WTC11 (cell line): ENCODE data around the gene ZDHHC24. TPM values are rescaled to one million over a fixed set of nuclear protein-coding genes. Genes with fewer than 3 reads are reported as not detected.
"Not testable (repeated sequence)": the region's sequence is repeated elsewhere in the genome, so short reads cannot be mapped to it uniquely, and the experiment has no call there.

Source experiments
- ATAC-seq: fragments of 200-7000 bp; cut with Tn5 transposase; 2 replicates; pipeline ENCODE4 v1.10.0; 2021; ENCODE audit warnings: mild to moderate bottlenecking, moderate library complexity
- CTCF ChIA-PET: fragments of 300-600 bp; sonication (Branson Sonifier 250); formaldehyde crosslinking; loops from one replicate; lab custom pipeline; 2021; ENCODE audit warnings: antibody characterized with exemption; lab: Charles Lee
- POLR2A ChIA-PET: fragments of 350-600 bp; sonication (Branson Sonifier 250); formaldehyde crosslinking; loops from one replicate; lab custom pipeline; 2021; ENCODE audit warnings: antibody characterized with exemption; lab: Charles Lee
- DNase-seq: peaks from one replicate; pipeline ENCODE4 v3.0.0; 2021; ENCODE audit warnings: low spot score
- H3K27ac Mint-ChIP-seq: 2 replicates; pipeline ENCODE4 v1.8.0; 2021; ENCODE audit warnings: mixed read lengths
- H3K27me3 Mint-ChIP-seq: 2 replicates; pipeline ENCODE4 v1.8.0; 2021; ENCODE audit warnings: low read depth, mild to moderate bottlenecking, moderate library complexity, mixed read lengths
- H3K36me3 Mint-ChIP-seq: 2 replicates; pipeline ENCODE4 v1.8.0; 2021; ENCODE audit warnings: mixed read lengths
- H3K4me1 Mint-ChIP-seq: 2 replicates; pipeline ENCODE4 v1.8.0; 2022; ENCODE audit warnings: mixed read lengths
- H3K4me3 Mint-ChIP-seq: 2 replicates; pipeline ENCODE4 v1.8.0; 2021; ENCODE audit warnings: mild to moderate bottlenecking, moderate library complexity, mixed read lengths
- H3K9me3 Mint-ChIP-seq: 2 replicates; pipeline ENCODE4 v1.8.0; 2021; ENCODE audit warnings: mixed read lengths
- CBFB ChIP-seq: sonication (generic); formaldehyde crosslinking; IDR thresholded peaks from 2 replicates; pipeline ENCODE4 v1.8.1; 2022; ENCODE audit warnings: mild to moderate bottlenecking, low read depth, missing genetic modification reagents
- CREM ChIP-seq: sonication (generic); formaldehyde crosslinking; IDR thresholded peaks from 2 replicates; pipeline ENCODE4 v1.8.1; 2022; ENCODE audit warnings: mild to moderate bottlenecking, missing genetic modification reagents, moderate library complexity
- EMX1 ChIP-seq: fragments of 250-450 bp; sonication (Bioruptor Pico); IDR thresholded peaks from 2 replicates; pipeline ENCODE4 v1.8.0; 2021; ENCODE audit warnings: mild to moderate bottlenecking
- FOXJ3 ChIP-seq: sonication (generic); formaldehyde crosslinking; IDR thresholded peaks from 2 replicates; pipeline ENCODE4 v1.9.0; 2021; ENCODE audit warnings: missing genetic modification reagents, mild to moderate bottlenecking, borderline replicate concordance
- NFATC4 ChIP-seq: fragments of 250-450 bp; sonication (Bioruptor Pico); IDR thresholded peaks from 2 replicates; pipeline ENCODE4 v1.9.0; 2021; ENCODE audit warnings: mild to moderate bottlenecking
- SMAD3 ChIP-seq: sonication (generic); formaldehyde crosslinking; IDR thresholded peaks from 2 replicates; pipeline ENCODE4 v1.8.0; 2022; ENCODE audit warnings: missing genetic modification reagents, mild to moderate bottlenecking, borderline replicate concordance
- TCF7 ChIP-seq: sonication (generic); formaldehyde crosslinking; IDR thresholded peaks from 2 replicates; pipeline ENCODE4 v1.8.0; 2022; ENCODE audit warnings: mild to moderate bottlenecking, low read depth, missing genetic modification reagents, moderate library complexity
- ZNF317 ChIP-seq: sonication (generic); formaldehyde crosslinking; IDR thresholded peaks from 2 replicates; pipeline ENCODE4 v1.8.1; 2023; ENCODE audit warnings: low read depth, mild to moderate bottlenecking, moderate library complexity, missing genetic modification reagents, borderline replicate concordance
- ZNF423 ChIP-seq: fragments of 250-450 bp; sonication (Bioruptor Pico); IDR thresholded peaks from 2 replicates; pipeline ENCODE4 v2.1.2; 2022; ENCODE audit warnings: mild to moderate bottlenecking, moderate library complexity
- total RNA-seq: library from RNA; stranded (reverse); gene quantifications from 3 replicates; pipeline ENCODE4 v1.2.3, GENCODE V29; 2021
- TF ChIP-seq, protein P1 (sequence below): sonication (generic); formaldehyde crosslinking; IDR thresholded peaks from 2 replicates; pipeline ENCODE4 v1.8.0; 2022; ENCODE audit warnings: missing genetic modification reagents
- TF ChIP-seq, protein P2 (sequence below): fragments of 250-450 bp; sonication (Bioruptor Pico); IDR thresholded peaks from 2 replicates; pipeline ENCODE4 v1.8.0; 2021; ENCODE audit warnings: mild to moderate bottlenecking
- TF ChIP-seq, protein P3 (sequence below): sonication (generic); formaldehyde crosslinking; IDR thresholded peaks from 2 replicates; pipeline ENCODE4 v1.8.1; 2022; ENCODE audit warnings: low read depth, missing genetic modification reagents, borderline replicate concordance
- TF ChIP-seq, protein P4 (sequence below): fragments of 250-450 bp; sonication (Bioruptor Pico); IDR thresholded peaks from 2 replicates; pipeline ENCODE4 v2.1.2; 2022; ENCODE audit warnings: mild to moderate bottlenecking, moderate library complexity

ZDHHC24 gene
- total RNA-seq, 1 experiment from 2014 or later: 14.8 TPM

DNA sequence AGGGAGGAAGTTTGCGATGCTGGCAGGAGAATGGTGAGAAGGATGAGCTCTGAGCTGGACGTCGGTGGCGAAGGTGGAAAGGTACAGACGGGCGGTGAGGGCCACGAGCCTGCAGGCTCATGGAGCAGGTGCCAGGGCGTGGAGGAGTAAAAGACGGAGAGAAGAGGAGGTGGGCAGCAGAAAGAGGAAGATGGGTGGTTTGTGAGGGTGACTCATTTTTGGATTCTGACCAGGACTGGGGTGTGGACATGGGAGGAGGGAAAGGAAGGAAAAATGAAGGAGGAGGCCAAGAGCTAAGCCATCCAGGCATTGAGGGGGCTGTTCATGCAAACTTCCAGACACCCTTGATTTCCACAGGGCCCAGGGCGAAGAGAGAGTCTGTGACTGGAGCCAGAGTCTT lies 3.5 kb downstream of the ZDHHC24 start:
- TF ChIP-seq ZNF423 (no peak), CREM (CRISPR knock-in tag) (no peak), TCF7 (CRISPR knock-in tag) (no peak)
- TF ChIP-seq, protein P1, sequence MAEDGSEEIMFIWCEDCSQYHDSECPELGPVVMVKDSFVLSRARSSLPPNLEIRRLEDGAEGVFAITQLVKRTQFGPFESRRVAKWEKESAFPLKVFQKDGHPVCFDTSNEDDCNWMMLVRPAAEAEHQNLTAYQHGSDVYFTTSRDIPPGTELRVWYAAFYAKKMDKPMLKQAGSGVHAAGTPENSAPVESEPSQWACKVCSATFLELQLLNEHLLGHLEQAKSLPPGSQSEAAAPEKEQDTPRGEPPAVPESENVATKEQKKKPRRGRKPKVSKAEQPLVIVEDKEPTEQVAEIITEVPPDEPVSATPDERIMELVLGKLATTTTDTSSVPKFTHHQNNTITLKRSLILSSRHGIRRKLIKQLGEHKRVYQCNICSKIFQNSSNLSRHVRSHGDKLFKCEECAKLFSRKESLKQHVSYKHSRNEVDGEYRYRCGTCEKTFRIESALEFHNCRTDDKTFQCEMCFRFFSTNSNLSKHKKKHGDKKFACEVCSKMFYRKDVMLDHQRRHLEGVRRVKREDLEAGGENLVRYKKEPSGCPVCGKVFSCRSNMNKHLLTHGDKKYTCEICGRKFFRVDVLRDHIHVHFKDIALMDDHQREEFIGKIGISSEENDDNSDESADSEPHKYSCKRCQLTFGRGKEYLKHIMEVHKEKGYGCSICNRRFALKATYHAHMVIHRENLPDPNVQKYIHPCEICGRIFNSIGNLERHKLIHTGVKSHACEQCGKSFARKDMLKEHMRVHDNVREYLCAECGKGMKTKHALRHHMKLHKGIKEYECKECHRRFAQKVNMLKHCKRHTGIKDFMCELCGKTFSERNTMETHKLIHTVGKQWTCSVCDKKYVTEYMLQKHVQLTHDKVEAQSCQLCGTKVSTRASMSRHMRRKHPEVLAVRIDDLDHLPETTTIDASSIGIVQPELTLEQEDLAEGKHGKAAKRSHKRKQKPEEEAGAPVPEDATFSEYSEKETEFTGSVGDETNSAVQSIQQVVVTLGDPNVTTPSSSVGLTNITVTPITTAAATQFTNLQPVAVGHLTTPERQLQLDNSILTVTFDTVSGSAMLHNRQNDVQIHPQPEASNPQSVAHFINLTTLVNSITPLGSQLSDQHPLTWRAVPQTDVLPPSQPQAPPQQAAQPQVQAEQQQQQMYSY (CRISPR knock-in tag): no peak
- TF ChIP-seq, protein P2, sequence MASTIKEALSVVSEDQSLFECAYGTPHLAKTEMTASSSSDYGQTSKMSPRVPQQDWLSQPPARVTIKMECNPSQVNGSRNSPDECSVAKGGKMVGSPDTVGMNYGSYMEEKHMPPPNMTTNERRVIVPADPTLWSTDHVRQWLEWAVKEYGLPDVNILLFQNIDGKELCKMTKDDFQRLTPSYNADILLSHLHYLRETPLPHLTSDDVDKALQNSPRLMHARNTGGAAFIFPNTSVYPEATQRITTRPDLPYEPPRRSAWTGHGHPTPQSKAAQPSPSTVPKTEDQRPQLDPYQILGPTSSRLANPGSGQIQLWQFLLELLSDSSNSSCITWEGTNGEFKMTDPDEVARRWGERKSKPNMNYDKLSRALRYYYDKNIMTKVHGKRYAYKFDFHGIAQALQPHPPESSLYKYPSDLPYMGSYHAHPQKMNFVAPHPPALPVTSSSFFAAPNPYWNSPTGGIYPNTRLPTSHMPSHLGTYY (CRISPR knock-in tag): no peak
- Mint-ChIP-seq H3K9me3 (no peaks in the 10 kb centered on the region), H3K36me3 (peaks cover 2% of the 10 kb centered on the region; the same call in 1 of the 2 replicates), H3K27me3 (no peaks in the 10 kb centered on the region), H3K27ac (no peak overlapping the region), H3K4me3 (no peak overlapping the region), H3K4me1 (peaks cover 27% of the 10 kb centered on the region)
- ATAC-seq (no peak), DNase-seq (no peak)
- POLR2A ChIA-PET: no interaction called here
- CTCF ChIA-PET: interaction anchor here (0.9 to 2.5 kb wide), 2 partner anchors 103 to 136 kb away, joined by 3 to 7 read pairs; partner anchors contain the start of gene MRPL11

DNA sequence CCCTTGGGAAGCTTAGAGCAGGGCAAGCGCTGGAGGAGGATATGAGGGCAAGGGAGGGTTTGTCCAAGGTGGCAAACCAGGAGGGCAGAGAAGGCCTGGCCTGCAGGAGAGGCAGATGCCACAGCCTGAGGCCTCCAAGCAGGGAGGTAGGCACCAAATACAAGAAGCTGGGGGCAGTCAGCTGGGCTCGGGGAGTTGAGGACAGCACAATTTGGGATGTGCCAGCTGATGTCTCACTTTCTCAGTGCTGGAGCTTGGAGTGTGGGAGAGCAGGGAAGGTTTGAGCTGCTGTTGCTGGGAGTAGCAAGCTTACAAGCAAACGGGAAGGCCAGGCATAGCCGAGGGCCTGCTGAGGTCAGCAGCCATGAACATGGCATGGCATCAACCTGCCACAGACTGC lies 4.0 kb downstream of the ZDHHC24 start:
- ATAC-seq (no peak), DNase-seq (no peak)
- no peaks in the 10 kb centered on the region for H3K27me3 Mint-ChIP-seq
- H3K4me1 Mint-ChIP-seq: peaks cover 23% of the 10 kb centered on the region
- no peak overlapping the region for H3K27ac Mint-ChIP-seq
- TF ChIP-seq, protein P3, sequence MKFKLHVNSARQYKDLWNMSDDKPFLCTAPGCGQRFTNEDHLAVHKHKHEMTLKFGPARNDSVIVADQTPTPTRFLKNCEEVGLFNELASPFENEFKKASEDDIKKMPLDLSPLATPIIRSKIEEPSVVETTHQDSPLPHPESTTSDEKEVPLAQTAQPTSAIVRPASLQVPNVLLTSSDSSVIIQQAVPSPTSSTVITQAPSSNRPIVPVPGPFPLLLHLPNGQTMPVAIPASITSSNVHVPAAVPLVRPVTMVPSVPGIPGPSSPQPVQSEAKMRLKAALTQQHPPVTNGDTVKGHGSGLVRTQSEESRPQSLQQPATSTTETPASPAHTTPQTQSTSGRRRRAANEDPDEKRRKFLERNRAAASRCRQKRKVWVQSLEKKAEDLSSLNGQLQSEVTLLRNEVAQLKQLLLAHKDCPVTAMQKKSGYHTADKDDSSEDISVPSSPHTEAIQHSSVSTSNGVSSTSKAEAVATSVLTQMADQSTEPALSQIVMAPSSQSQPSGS: no peak
- no peak for TF ChIP-seq ZNF317 (CRISPR knock-in tag)
- TF ChIP-seq, protein P4, sequence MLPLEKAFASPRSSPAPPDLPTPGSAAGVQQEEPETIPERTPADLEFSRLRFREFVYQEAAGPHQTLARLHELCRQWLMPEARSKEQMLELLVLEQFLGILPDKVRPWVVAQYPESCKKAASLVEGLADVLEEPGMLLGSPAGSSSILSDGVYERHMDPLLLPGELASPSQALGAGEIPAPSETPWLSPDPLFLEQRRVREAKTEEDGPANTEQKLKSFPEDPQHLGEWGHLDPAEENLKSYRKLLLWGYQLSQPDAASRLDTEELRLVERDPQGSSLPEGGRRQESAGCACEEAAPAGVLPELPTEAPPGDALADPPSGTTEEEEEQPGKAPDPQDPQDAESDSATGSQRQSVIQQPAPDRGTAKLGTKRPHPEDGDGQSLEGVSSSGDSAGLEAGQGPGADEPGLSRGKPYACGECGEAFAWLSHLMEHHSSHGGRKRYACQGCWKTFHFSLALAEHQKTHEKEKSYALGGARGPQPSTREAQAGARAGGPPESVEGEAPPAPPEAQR (CRISPR knock-in tag): no peak
- no peak for TF ChIP-seq NFATC4
- TF ChIP-seq FOXJ3 (CRISPR knock-in tag): no peak
- no peak for TF ChIP-seq EMX1
- no peak for TF ChIP-seq CBFB (CRISPR knock-in tag)
- no peak for TF ChIP-seq SMAD3 (CRISPR knock-in tag)
- no peaks in the 10 kb centered on the region for H3K9me3 Mint-ChIP-seq
- H3K4me3 Mint-ChIP-seq: no peak overlapping the region
- ChIA-PET CTCF (interaction anchor here (0.9 to 2.5 kb wide), 2 partner anchors 103 to 137 kb away, joined by 3 to 7 read pairs; partner anchors contain the start of gene MRPL11), POLR2A (no interaction called here)
- H3K36me3 Mint-ChIP-seq: peaks cover 4% of the 10 kb centered on the region; the same call in 1 of the 2 replicates

DNA sequence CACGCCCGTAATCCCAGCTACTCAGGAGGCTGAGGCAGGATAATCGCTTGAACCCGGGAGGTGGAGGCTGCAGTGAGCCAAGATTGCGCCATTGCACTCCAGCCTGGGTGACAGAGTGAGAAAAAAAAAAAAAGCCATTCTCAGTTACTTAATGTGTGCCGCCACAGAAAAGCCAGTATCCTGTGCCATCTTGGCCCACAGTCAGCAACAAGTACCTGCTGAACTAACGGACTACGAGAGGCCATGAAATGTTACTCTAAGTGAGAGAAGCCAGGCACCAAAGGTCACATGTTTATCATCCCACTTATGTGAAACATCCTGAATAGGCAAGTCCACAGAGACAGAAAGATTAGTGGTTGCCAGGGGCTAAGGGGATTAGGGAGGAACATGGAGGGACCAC lies 5.2 kb downstream of the ZDHHC24 start:
- DNase-seq, H3K27me3 Mint-ChIP-seq, ATAC-seq, H3K4me3 Mint-ChIP-seq, H3K27ac Mint-ChIP-seq, H3K9me3 Mint-ChIP-seq: not testable (repeated sequence)
- H3K4me1 Mint-ChIP-seq: peaks cover 20% of the 10 kb centered on the region
- ChIA-PET POLR2A (interaction anchor here (0.7 kb wide), 1 partner anchor 61 kb away, joined by 9 read pairs; no protein-coding TSS in a partner anchor), CTCF (interaction anchor here (0.7 to 1.0 kb wide), 2 partner anchors 138 to 291 kb away, joined by 3 to 4 read pairs; partner anchors contain the start of gene RBM4B)
- peaks cover 10% of the 10 kb centered on the region for H3K36me3 Mint-ChIP-seq
